DND-41 (cell line): ENCODE measurements around the gene NPTXR.

Source experiments
- CTCF ChIP-seq: IDR thresholded peaks from 2 replicates; pipeline ENCODE4 v1.5.1; 2012; ENCODE audit warnings: borderline replicate concordance, low read length, moderate library complexity, mild to moderate bottlenecking; ENCODE audit not compliant: poor library complexity, severe bottlenecking; ENCODE audit errors: extremely low read depth
- EZH2 ChIP-seq: IDR thresholded peaks from 3 replicates; pipeline ENCODE4 v1.6.1; 2012; ENCODE audit warnings: borderline replicate concordance, low read depth, mild to moderate bottlenecking, moderate library complexity, low read length, inconsistent platforms; ENCODE audit not compliant: severe bottlenecking

GRCh38 chr22:38873469-38874411 lies 29.9 kb upstream of the NPTXR start:
- TF ChIP-seq CTCF (no peak), EZH2 (no peak)
